Pancreas (tissue), 10 donors: ENCODE data around the gene NEGR1. TPM values are rescaled to one million over a fixed set of nuclear protein-coding genes. Genes with fewer than 3 reads are reported as not detected.
A peak's percentile ranks its signal among the peaks of the same experiment; 100 is the strongest.

Experiments used
- ATAC-seq, 4 donors: fragments of 200-7000 bp; cut with Tn5 transposase; one replicate each; pipeline versions ENCODE4 v1.8.0 to v1.9.1; 2020; ENCODE audit warnings: mild to moderate bottlenecking in 4 of 4, moderate library complexity in 4 of 4
- DNase-seq, 6 donors: peaks; one replicate each; pipeline ENCODE4 v3.0.0-alpha.2; 2020
- FAIRE-seq: peaks from 2 replicates; lab custom pipeline; 2012; peaks lifted over from hg19 to GRCh38; lab: Jason Lieb, UNC
- H3K27ac ChIP-seq, 4 donors: fragments of 200-600 bp; sonication (generic); 1 replicate in 3 of 4; 2 replicates in 1 of 4; pipeline versions ENCODE4 v1.5.0 to v1.8.0; 2020
- H3K27me3 ChIP-seq, 4 donors: fragments of 200-600 bp; one replicate each; pipeline ENCODE4 v1.8.0; 2021
- H3K36me3 ChIP-seq, 3 donors: fragments of 200-600 bp; sonication (generic) in 1 of 3; one replicate each; pipeline versions ENCODE4 v1.5.0 to v1.8.0; 2020 to 2021
- H3K4me1 ChIP-seq, 3 donors: fragments of 200-600 bp; one replicate each; pipeline ENCODE4 v1.8.0; 2021
- H3K4me3 ChIP-seq, 4 donors: fragments of 200-600 bp; sonication (generic) in 2 of 4; one replicate each; pipeline versions ENCODE4 v1.5.0 to v1.8.0; 2020 to 2021
- H3K9me3 ChIP-seq, 4 donors: fragments of 200-600 bp; one replicate each; pipeline ENCODE4 v1.8.0; 2021
- WGBS, 2 donors: extraction: QIAGEN DNeasy Blood & Tissue Kit; methylation state at CpG; one replicate each; pipeline ENCODE4 v1.1.7; 2013; 5-methylcytosine and 5-hydroxymethylcytosine counted together
- intact Hi-C, 3 donors: fragments of 100-400 bp; cut with DNase I; formaldehyde crosslinking; loops; one replicate each; pipeline versions ENCODE4 v1.11.1 to v1.14.2; 2022
- polyA plus RNA-seq, 2 donors: library from polyadenylated mRNA; stranded (reverse); fragments of 200-250 nt; gene quantifications; one replicate each; pipeline ENCODE4 v1.2.3, GENCODE V29; 2013
- total RNA-seq, 6 donors: library from RNA; stranded (reverse); fragmentation: NEBNext Ultra II Directional in 4 of 6; extraction: Animal tissue kit (Norgen Biotek cat#: 25700) in 4 of 6; gene quantifications; one replicate each; pipeline versions ENCODE4 v1.2.1 to v1.2.4, GENCODE V29; 2021 to 2023
- TF ChIP-seq, protein P1 (sequence below), 4 donors: fragments of 200-600 bp; sonication (generic) in 3 of 4; IDR thresholded peaks; one replicate each; pipeline versions ENCODE4 v1.5.0 to v1.8.0; 2021; ENCODE audit warnings: antibody characterized with exemption in 4 of 4
- donor health status: healthy with polysubstance abuse.
- donor health status: DM: no; HTN: no; CAD: no; lungs with moderate emphysema.
- donor health status: DM: no; HTN: no; CAD: no.
- donor health status: control.
- donor health status: control.
- donor health status: Bipolar disorder and iron deficiency.
- donor health status: DM: yes; HTN: yes; CAD: no.
- donor health status: DM: no; HTN: no; CAD: no.
- donor health status: DM: no; HTN: no; CAD: no.
- donor health status: DM: yes; HTN: yes; CAD: no.

The NEGR1 gene
- total and polyA plus RNA-seq, 8 donors, result 1.2 to 9.3 (median 3.4) TPM

DNA sequence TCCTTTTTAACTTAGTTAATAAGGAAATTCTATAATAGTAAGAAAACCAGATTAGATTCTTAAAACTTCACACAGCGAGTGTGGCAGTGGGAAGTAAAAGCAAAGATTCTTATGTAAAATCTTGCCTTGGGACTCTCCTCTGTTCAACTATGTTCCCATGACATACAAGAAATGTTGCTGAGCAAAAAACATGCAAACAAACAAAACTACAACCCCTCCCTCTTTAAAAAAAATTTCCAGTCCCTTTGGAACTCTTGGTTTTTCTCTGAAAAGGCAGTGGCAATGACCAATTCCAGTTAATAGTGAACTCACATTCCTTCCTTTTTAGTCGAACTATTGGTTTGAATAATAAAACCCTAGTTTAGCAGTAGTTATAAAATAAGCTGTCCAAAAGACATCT, 748.4 kb downstream of the NEGR1 start:
- Histone ChIP-seq H3K27ac (no peak overlapping the region), H3K27me3 (no peaks in the 10 kb centered on the region), H3K9me3 (no peaks in the 10 kb centered on the region), H3K4me3 (no peak overlapping the region), H3K36me3 (no peaks in the 10 kb centered on the region), H3K4me1 (no peaks in the 10 kb centered on the region)
- WGBS, 2 donors, result 57 to 69% methylated on average over 2 of the region's 2 CpGs
- ATAC-seq (no peak), FAIRE-seq (no peak), DNase-seq (no peak)
- intact Hi-C loops, result no loop called here
- TF ChIP-seq, protein P1, sequence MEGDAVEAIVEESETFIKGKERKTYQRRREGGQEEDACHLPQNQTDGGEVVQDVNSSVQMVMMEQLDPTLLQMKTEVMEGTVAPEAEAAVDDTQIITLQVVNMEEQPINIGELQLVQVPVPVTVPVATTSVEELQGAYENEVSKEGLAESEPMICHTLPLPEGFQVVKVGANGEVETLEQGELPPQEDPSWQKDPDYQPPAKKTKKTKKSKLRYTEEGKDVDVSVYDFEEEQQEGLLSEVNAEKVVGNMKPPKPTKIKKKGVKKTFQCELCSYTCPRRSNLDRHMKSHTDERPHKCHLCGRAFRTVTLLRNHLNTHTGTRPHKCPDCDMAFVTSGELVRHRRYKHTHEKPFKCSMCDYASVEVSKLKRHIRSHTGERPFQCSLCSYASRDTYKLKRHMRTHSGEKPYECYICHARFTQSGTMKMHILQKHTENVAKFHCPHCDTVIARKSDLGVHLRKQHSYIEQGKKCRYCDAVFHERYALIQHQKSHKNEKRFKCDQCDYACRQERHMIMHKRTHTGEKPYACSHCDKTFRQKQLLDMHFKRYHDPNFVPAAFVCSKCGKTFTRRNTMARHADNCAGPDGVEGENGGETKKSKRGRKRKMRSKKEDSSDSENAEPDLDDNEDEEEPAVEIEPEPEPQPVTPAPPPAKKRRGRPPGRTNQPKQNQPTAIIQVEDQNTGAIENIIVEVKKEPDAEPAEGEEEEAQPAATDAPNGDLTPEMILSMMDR (IDR thresholded peaks at IDR 0.05), result no peak

DNA sequence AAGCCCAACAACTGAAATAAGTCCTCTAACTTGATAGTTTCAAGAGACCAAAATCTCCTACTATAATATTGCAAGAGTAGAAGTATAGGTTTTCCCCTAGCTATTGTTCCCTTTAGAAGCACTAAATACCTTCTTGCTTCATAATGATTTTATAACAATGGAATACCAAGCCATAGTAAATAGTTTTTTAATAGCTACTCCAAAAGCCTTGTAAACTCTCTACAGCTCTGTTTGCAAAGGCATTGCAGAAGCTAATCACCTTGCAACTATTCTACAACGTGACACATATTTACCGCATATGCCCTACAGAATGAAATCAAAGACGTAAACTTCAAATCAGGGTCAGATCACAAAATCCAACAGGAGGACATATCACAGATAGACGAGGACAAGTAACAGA, 750.0 kb downstream of the NEGR1 start:
- FAIRE-seq (no peak), ATAC-seq (no peak), DNase-seq (no peak)
- WGBS, 2 donors, result 65% methylated on average over 4 of the region's 4 CpGs
- H3K27me3 ChIP-seq, result no peaks in the 10 kb centered on the region
- no peaks in the 10 kb centered on the region for H3K36me3 ChIP-seq
- intact Hi-C loops, result no loop called here
- H3K4me1 ChIP-seq, result no peaks in the 10 kb centered on the region
- H3K4me3 ChIP-seq, result no peak overlapping the region
- H3K9me3 ChIP-seq, result no peaks in the 10 kb centered on the region
- no peak overlapping the region for H3K27ac ChIP-seq
- TF ChIP-seq, protein P1 (IDR thresholded peaks at IDR 0.05), result no peak

DNA sequence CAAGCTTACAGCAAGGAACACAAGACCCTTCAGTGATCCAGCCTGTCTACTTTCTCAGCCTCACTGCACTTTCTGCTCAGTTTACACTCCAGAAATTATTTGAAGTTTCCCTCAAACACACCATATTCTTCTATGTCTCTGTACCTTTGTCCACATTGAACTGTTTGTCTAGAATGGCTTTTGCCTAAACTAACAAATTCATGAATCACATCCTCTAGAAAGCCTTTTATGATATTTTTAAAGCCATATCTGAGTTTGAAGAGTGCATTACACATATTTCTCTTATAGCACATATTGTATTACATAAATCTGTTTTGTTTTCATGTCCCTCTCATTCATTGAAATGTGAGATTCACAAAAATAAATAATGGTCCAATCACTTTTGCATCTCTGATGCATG, 755.5 kb downstream of the NEGR1 start:
- Histone ChIP-seq H3K27ac (no peak overlapping the region), H3K9me3 (no peaks in the 10 kb centered on the region), H3K27me3 (no peaks in the 10 kb centered on the region), H3K4me1 (no peaks in the 10 kb centered on the region), H3K36me3 (no peaks in the 10 kb centered on the region), H3K4me3 (no peak overlapping the region)
- TF ChIP-seq, protein P1 (IDR thresholded peaks at IDR 0.05), result no peak
- ATAC-seq (no peak), DNase-seq (no peak), FAIRE-seq (no peak)
- intact Hi-C loops, result no loop called here

DNA sequence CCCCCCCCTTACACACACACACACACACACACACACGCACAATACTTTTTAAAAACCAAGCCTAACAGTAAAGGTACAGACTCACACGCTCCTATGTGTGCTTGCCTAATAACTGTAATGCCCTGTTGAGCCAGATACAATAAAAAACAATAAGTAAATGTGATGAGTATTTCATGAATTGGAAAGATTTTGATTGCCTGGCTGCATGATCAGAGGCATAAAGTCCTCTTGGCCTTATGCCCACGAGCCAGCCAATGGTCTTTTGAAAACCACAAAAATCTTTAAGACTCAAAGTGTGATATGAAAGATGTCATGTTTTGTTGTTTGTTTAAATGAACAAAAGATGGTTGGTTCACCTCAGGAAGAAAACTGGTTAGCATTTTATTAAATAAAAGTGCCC, 759.6 kb downstream of the NEGR1 start:
- intact Hi-C loops, result no loop called here
- no peak for DNase-seq
- no peaks in the 10 kb centered on the region for H3K27me3 ChIP-seq
- H3K4me1 ChIP-seq, result no peaks in the 10 kb centered on the region
- no peak overlapping the region for H3K4me3 ChIP-seq
- 74 to 77% methylated on average over 3 of the region's 3 CpGs for WGBS, 2 donors
- H3K27ac ChIP-seq, result no peak overlapping the region
- no peaks in the 10 kb centered on the region for H3K9me3 ChIP-seq
- no peak for FAIRE-seq
- TF ChIP-seq, protein P1 (IDR thresholded peaks at IDR 0.05), result no peak
- no peaks in the 10 kb centered on the region for H3K36me3 ChIP-seq
- no peak for ATAC-seq

DNA sequence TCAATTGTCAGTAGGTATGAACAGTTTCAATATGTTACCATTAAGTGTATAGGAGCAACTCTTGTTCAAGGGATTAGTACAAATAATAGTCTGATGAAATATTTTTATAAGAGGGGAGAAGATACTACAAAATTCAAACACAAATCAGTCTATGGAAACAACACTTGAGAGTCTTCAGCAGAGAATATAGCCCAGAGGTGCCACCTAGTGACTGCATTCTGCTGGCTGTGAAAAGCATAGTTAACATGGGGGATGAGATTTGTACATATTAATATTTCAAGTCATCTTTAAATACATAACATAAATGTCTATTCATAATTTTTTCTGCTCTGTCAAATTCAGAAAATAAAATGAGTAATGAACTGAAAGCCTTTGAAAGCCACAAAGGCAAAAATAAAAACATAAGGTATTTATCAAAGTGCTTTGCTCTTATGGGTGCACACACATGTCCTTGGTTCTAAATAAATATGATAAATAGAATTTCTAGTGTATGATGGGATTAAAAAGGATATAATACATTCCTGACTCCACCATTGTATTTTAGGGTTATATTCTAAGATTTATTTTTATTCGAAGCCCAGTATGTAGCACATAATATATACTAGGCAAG, 760.6 kb downstream of the NEGR1 start:
- H3K27me3 ChIP-seq, result no peaks in the 10 kb centered on the region
- intact Hi-C loops, result no loop called here
- TF ChIP-seq, protein P1 (IDR thresholded peaks at IDR 0.05), result peak in 1 of 4 donors; percentile 24
- ATAC-seq (peak in 3 of 4 donors; percentile 70 to 77 (median 70)), DNase-seq (peak in 1 of 6 donors; percentile 30), FAIRE-seq (no peak)
- WGBS, 2 donors, result 88 to 95% methylated on average over 1 of the region's 1 CpG
- no peak overlapping the region for H3K4me3 ChIP-seq
- H3K27ac ChIP-seq, result no peak overlapping the region
- no peaks in the 10 kb centered on the region for H3K36me3 ChIP-seq
- H3K4me1 ChIP-seq, result no peaks in the 10 kb centered on the region
- no peaks in the 10 kb centered on the region for H3K9me3 ChIP-seq
